ENCODE measurements around the gene EDC3. TPM values are rescaled to one million over a fixed set of nuclear protein-coding genes. Genes with fewer than 3 reads are reported as not detected.

Gene EDC3
- total and polyA plus RNA-seq, 4 donors, result 13.8 to 41.3 (median 28.0) TPM

DNA sequence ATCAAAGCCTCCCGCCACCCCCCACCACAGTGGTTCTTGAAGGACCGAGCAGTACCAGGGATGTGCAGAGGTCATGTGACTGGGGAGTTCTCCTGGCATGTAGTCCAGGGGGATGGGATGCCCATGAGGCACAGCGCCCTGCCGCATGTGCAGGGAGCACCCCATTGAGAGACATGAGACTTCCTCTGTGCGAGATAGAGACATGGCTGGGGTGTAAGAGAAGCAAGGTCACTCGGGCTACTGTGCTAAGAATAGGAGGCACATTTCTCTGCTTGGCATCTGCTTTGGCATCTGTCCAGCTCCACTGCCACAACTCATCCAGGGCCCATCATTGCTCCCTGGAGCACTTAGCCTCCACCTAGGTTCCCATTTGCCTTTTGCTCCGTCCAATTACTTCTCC lies 31.9 kb upstream of the EDC3 start:
- 52% methylated on average over 7 of the region's 7 CpGs for WGBS (ENCODE audit: insufficient coverage)
- DNase-seq (ENCODE audit: low read depth in 4 of 6, low spot score in 6 of 6), result peak in 1 of 6 donors; percentile 7
- H3K27ac ChIP-seq (ENCODE audit: low read depth, low read length), result no peak overlapping the region
- no peaks in the 10 kb centered on the region for H3K36me3 ChIP-seq (ENCODE audit: control insufficient read depth, insufficient read depth, low read length)
- peaks cover 40% of the 10 kb centered on the region for H3K27me3 ChIP-seq (ENCODE audit: control insufficient read depth, insufficient read depth, low read length)
- no peak overlapping the region for H3K4me3 ChIP-seq (ENCODE audit: low read depth, low read length)
- peaks cover 14% of the 10 kb centered on the region for H3K4me1 ChIP-seq (ENCODE audit: control insufficient read depth, insufficient read depth, low read length)
- no peaks in the 10 kb centered on the region for H3K9me3 ChIP-seq (ENCODE audit: control insufficient read depth, insufficient read depth, low read length)

GRCh38 chr15:74726774-74727164 lies 30.9 kb upstream of the EDC3 start:
- DNase-seq (ENCODE audit: low read depth in 4 of 6, low spot score in 6 of 6), result no peak
- 36% methylated on average over 24 of the region's 24 CpGs for WGBS (ENCODE audit: insufficient coverage)

GRCh38 chr15:74725845-74726773 lies 30.3 kb upstream of the EDC3 start:
- WGBS (ENCODE audit: insufficient coverage), result under 1% methylated on average over 86 of the region's 86 CpGs
- H3K27me3 ChIP-seq (ENCODE audit: control insufficient read depth, insufficient read depth, low read length), result peaks cover 35% of the 10 kb centered on the region
- H3K27ac ChIP-seq (ENCODE audit: low read depth, low read length), result no peak overlapping the region

More at GRCh38 chr15:74726774-74727164, 30.9 kb upstream of the EDC3 start:
- Histone ChIP-seq H3K4me3 (ENCODE audit: low read depth, low read length) (no peak overlapping the region), H3K36me3 (ENCODE audit: control insufficient read depth, insufficient read depth, low read length) (no peaks in the 10 kb centered on the region), H3K27ac (ENCODE audit: low read depth, low read length) (no peak overlapping the region), H3K27me3 (ENCODE audit: control insufficient read depth, insufficient read depth, low read length) (peaks cover 35% of the 10 kb centered on the region), H3K4me1 (ENCODE audit: control insufficient read depth, insufficient read depth, low read length) (peaks cover 14% of the 10 kb centered on the region), H3K9me3 (ENCODE audit: control insufficient read depth, insufficient read depth, low read length) (no peaks in the 10 kb centered on the region)

DNA sequence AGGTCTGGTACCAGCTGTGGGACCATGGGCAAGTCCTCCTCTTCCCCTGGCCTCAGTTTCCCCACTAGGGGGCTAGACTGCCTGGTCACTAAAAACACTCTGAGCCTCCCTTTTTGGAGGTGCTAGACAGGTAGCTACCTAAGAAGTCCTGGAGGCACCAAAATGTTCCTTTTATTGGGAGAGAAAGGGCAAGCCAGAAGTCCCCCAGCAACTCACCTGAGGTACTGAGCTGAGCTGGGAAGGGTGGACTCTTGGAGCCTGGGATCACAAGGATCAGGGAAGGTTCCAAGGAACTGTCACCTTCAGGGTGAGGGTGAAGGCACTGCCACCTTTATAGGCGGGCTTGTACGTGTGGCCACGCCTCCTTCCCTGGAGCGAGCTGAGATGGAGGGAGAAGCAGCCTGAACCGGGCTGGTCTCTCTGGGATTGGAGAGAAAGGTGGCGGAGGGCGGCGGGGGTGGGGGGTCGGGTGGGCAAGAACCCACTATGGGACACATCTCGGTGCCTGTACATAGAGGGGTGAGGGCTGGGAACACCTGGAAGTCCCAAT lies 29.5 kb upstream of the EDC3 start, which contains the start of gene CYP1A1:
CYP1A1 (minus strand) TSS at position 304 of the 550 bp plus-strand sequence. CDS start 2,431 bp downstream, outside the sequence.
- peak in 2 of 6 donors; percentile 25 to 75 for DNase-seq (ENCODE audit: low read depth in 4 of 6, low spot score in 6 of 6)
- peak within 1 kb of the TSS; percentile 40 for H3K4me3 ChIP-seq (ENCODE audit: low read depth, low read length)
- no peak within 1 kb of the TSS for H3K27ac ChIP-seq (ENCODE audit: low read depth, low read length)
- no peaks in the 10 kb centered on the region for H3K9me3 ChIP-seq (ENCODE audit: control insufficient read depth, insufficient read depth, low read length)
- H3K36me3 ChIP-seq (ENCODE audit: control insufficient read depth, insufficient read depth, low read length), result no peaks in the 10 kb centered on the region
- H3K27me3 ChIP-seq (ENCODE audit: control insufficient read depth, insufficient read depth, low read length), result peaks cover 35% of the 10 kb centered on the region
- H3K4me1 ChIP-seq (ENCODE audit: control insufficient read depth, insufficient read depth, low read length), result peaks cover 14% of the 10 kb centered on the region
- WGBS (ENCODE audit: insufficient coverage), result 0% methylated on average over 2 of the region's 10 CpGs

More at GRCh38 chr15:74725845-74726773, 30.3 kb upstream of the EDC3 start:
- DNase-seq (ENCODE audit: low read depth in 4 of 6, low spot score in 6 of 6), result peak in 2 of 6 donors; percentile 44 to 77
- Histone ChIP-seq H3K4me1 (ENCODE audit: control insufficient read depth, insufficient read depth, low read length) (peaks cover 14% of the 10 kb centered on the region), H3K4me3 (ENCODE audit: low read depth, low read length) (peak overlapping the region; percentile 40), H3K36me3 (ENCODE audit: control insufficient read depth, insufficient read depth, low read length) (no peaks in the 10 kb centered on the region), H3K9me3 (ENCODE audit: control insufficient read depth, insufficient read depth, low read length) (no peaks in the 10 kb centered on the region)

DNA sequence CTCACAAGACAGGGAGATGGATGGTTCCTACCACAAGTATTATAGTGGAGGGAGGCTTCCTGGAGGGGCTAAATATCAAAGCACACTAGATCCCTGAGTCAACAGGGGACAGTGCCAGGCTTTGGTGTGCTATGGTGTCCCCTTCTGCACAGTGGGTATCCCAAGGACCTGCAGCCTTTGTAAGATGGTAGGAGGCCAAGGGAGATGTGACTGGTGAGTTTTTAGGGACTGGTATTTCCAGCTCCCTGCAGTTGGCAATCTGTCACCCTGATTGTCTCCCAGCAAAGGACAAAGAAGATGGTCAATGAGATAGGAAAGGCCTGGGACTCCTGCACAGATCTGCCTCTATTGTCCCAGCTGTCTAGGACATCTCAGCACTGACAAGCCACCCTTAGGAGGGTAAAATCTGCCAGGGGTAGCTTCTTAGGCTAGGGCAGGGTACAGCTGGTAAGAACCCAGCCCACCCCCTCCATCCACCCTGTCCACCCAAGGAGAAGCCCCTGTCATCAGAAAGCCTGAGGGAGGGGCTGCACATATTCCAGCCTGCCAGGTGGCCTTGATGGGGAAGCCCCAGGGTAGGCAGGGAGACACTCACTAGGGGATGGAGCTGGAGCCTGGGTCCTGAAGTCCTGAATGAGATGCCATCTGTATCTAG lies 28.9 kb upstream of the EDC3 start:
- Histone ChIP-seq H3K27ac (ENCODE audit: low read depth, low read length) (no peak overlapping the region), H3K4me1 (ENCODE audit: control insufficient read depth, insufficient read depth, low read length) (peaks cover 14% of the 10 kb centered on the region), H3K36me3 (ENCODE audit: control insufficient read depth, insufficient read depth, low read length) (no peaks in the 10 kb centered on the region), H3K27me3 (ENCODE audit: control insufficient read depth, insufficient read depth, low read length) (peaks cover 33% of the 10 kb centered on the region), H3K9me3 (ENCODE audit: control insufficient read depth, insufficient read depth, low read length) (no peaks in the 10 kb centered on the region), H3K4me3 (ENCODE audit: low read depth, low read length) (no peak overlapping the region)
- no peak for DNase-seq (ENCODE audit: low read depth in 4 of 6, low spot score in 6 of 6)

GRCh38 chr15:74723754-74724334 lies 28.0 kb upstream of the EDC3 start:
- H3K36me3 ChIP-seq (ENCODE audit: control insufficient read depth, insufficient read depth, low read length), result no peaks in the 10 kb centered on the region
- H3K4me1 ChIP-seq (ENCODE audit: control insufficient read depth, insufficient read depth, low read length), result peaks cover 14% of the 10 kb centered on the region
- WGBS (ENCODE audit: insufficient coverage), result no CpG with 5 or more reads among the region's 1 CpG
- peaks cover 33% of the 10 kb centered on the region for H3K27me3 ChIP-seq (ENCODE audit: control insufficient read depth, insufficient read depth, low read length)
- peak; percentile 57 to 95 (median 71) for DNase-seq (ENCODE audit: low read depth in 4 of 6, low spot score in 6 of 6)
- H3K27ac ChIP-seq (ENCODE audit: low read depth, low read length), result no peak overlapping the region
- no peaks in the 10 kb centered on the region for H3K9me3 ChIP-seq (ENCODE audit: control insufficient read depth, insufficient read depth, low read length)
- no peak overlapping the region for H3K4me3 ChIP-seq (ENCODE audit: low read depth, low read length)

DNA sequence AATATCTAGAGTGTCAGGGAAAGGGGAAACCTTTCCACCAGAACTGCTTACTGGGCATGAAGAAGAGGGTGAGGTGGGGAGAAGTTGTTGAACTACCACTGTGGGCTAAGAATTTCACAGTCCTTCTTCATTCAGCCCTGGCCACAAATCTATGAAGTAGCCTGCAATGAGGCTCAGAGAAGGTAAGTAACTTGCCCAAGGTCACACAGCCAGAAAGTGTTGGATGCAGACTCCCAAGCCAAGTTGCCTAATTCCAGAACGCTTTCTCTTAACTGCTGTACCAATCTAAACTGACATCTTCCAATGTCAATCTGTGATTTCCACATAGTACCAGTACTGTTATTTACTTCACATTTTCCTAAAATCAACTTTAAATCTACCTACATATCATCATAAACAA lies 27.4 kb upstream of the EDC3 start:
- Histone ChIP-seq H3K27me3 (ENCODE audit: control insufficient read depth, insufficient read depth, low read length) (peaks cover 33% of the 10 kb centered on the region), H3K9me3 (ENCODE audit: control insufficient read depth, insufficient read depth, low read length) (no peaks in the 10 kb centered on the region), H3K4me3 (ENCODE audit: low read depth, low read length) (no peak overlapping the region), H3K27ac (ENCODE audit: low read depth, low read length) (no peak overlapping the region), H3K36me3 (ENCODE audit: control insufficient read depth, insufficient read depth, low read length) (no peaks in the 10 kb centered on the region), H3K4me1 (ENCODE audit: control insufficient read depth, insufficient read depth, low read length) (peaks cover 14% of the 10 kb centered on the region)
- 82% methylated on average over 1 of the region's 1 CpG for WGBS (ENCODE audit: insufficient coverage)
- no peak for DNase-seq (ENCODE audit: low read depth in 4 of 6, low spot score in 6 of 6)

GRCh38 chr15:74722591-74722990 lies 26.8 kb upstream of the EDC3 start:
- Histone ChIP-seq H3K4me1 (ENCODE audit: control insufficient read depth, insufficient read depth, low read length) (peaks cover 14% of the 10 kb centered on the region), H3K27me3 (ENCODE audit: control insufficient read depth, insufficient read depth, low read length) (peaks cover 28% of the 10 kb centered on the region), H3K27ac (ENCODE audit: low read depth, low read length) (no peak overlapping the region), H3K9me3 (ENCODE audit: control insufficient read depth, insufficient read depth, low read length) (no peaks in the 10 kb centered on the region), H3K4me3 (ENCODE audit: low read depth, low read length) (no peak overlapping the region), H3K36me3 (ENCODE audit: control insufficient read depth, insufficient read depth, low read length) (no peaks in the 10 kb centered on the region)
- DNase-seq (ENCODE audit: low read depth in 4 of 6, low spot score in 6 of 6), result no peak
- WGBS (ENCODE audit: insufficient coverage), result 93% methylated on average over 13 of the region's 13 CpGs

DNA sequence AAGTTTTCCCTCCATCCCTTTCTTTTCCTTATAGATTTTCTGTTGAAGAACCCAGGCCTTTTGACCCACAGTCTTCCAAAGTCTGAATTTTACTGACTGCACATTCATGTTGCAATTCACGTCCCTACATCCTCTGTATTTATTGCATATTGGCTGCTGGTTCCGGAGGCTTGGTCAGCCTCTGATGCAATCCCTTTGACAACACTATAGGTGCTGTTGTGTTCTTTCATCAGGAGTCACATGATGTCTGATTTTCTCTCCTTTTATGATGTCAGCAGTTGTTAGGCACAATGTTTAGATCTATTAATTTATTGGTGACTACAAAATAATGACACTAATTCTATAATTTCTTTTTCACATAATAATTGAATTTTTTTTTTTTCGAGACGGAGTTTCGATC lies 20.8 kb upstream of the EDC3 start:
- H3K4me1 ChIP-seq (ENCODE audit: control insufficient read depth, insufficient read depth, low read length), result no peaks in the 10 kb centered on the region
- H3K36me3 ChIP-seq (ENCODE audit: control insufficient read depth, insufficient read depth, low read length), result no peaks in the 10 kb centered on the region
- H3K27me3 ChIP-seq (ENCODE audit: control insufficient read depth, insufficient read depth, low read length), result no peaks in the 10 kb centered on the region
- H3K9me3 ChIP-seq (ENCODE audit: control insufficient read depth, insufficient read depth, low read length), result no peaks in the 10 kb centered on the region
- H3K4me3 ChIP-seq (ENCODE audit: low read depth, low read length), result no peak overlapping the region
- DNase-seq (ENCODE audit: low read depth in 4 of 6, low spot score in 6 of 6), result no peak
- no peak overlapping the region for H3K27ac ChIP-seq (ENCODE audit: low read depth, low read length)
- 40% methylated on average over 1 of the region's 5 CpGs for WGBS (ENCODE audit: insufficient coverage)
